Measurements from ENCODE around the gene NTN3.
A peak's percentile ranks its signal among the peaks of the same experiment; 100 is the strongest.

Gene NTN3

GRCh38 chr16:2497116-2497630 is 26.1 kb downstream of the NTN3 start:
- DNase-seq (ENCODE audit: low read depth), result no peak

GRCh38 chr16:2497695-2498484 is 26.8 kb downstream of the NTN3 start:
- no peak for DNase-seq (ENCODE audit: low read depth)

- DNase-seq (ENCODE audit: low read depth), result no peak
Observed at GRCh38 chr16:2498531-2499253, 27.6 kb downstream of the NTN3 start.

- no peak for DNase-seq (ENCODE audit: low read depth)
Observed at GRCh38 chr16:2499454-2499853, 28.4 kb downstream of the NTN3 start.

DNA sequence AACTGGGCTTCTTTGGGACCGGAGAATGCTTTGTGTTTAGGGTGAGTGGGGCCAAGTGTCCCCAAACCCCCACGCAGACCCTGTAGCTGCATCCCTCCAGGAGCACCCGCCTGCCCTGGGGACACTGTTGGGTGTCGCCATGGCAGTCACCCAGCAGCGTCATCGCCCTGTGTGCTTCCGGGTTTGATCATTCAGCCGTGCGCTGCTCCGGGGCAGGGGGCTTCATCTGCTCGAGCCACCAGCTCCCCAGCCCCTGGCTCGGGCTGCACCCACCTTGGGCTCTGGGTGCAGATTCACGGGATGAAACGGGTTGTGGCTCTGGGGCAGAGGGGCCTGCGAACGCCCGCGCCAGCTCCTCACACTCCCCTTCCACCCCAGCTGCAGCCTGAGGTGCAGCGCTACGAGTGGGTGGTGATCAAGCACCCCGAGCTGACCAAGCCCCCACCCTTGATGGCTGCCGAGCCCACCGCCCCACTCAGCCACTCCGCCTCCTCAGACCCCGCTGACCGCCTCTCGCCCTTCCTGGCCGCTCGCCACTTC is 28.9 kb downstream of the NTN3 start:
- no peak for DNase-seq (ENCODE audit: low read depth)

DNA sequence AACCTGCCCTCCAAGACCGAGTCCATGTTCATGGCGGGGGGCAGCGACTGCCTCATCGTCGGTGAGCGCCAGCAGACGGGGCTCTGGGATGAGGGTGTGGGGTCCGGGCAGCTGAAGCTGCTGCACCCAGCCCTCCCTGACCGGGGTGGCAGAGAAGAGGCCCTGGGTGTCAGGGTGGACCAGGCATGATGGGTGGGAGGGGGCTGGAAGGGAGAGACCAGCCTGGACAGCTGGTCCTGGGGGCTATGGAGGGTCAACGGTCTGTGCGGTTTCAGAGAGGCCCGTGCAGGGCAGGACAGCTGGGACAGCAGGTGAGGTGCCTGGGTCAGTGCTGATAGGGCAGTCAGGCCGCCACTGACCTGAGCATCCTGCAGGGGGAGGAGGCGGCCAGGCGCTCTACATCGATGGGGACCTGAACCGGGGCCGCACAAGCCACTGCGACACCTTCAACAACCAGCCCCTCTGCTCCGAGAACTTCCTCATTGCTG is 29.4 kb downstream of the NTN3 start:
- DNase-seq (ENCODE audit: low read depth), result no peak

DNA sequence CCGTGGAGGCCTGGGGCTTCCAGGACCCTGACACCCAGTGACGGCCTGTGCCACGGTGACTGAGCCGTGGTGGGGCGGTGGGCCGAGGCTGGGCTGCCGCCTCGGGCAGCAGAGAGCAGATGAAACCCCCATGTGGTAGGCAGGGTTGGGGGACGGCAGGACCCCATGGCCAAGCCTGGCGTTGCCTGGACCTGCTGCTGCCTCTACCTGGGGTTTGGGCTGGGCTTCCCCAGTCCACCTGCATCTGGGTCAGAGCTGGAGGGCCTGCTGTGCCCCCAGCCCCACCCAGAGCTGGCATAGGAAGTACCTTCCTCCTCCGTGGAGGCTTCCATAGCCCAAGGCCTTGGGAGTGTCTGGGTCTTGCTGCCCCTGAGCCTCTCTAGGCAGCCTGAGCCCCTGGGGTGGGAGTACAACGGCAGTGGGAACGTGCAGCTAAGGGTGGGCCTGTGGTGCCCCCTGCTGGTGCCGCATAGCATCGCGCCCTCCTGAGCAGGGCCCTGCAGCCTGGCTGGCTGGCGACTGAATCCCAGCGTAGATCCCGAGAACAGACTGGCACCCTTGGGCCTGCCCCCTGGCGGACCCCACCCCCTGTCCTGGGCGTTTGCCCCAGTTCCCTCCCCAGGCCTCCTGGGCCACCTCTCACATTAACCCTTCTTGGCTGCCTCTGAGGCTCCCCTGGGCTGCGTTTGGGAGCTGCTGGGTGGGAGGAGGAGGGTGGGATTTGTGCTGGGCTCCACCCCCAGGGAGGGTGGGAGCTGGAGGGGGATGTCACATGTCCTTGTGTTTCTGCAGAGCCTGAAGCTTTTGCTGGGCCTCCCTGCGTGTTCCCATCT is 30.0 kb downstream of the NTN3 start:
- peak; percentile 76 for DNase-seq (ENCODE audit: low read depth)

DNA sequence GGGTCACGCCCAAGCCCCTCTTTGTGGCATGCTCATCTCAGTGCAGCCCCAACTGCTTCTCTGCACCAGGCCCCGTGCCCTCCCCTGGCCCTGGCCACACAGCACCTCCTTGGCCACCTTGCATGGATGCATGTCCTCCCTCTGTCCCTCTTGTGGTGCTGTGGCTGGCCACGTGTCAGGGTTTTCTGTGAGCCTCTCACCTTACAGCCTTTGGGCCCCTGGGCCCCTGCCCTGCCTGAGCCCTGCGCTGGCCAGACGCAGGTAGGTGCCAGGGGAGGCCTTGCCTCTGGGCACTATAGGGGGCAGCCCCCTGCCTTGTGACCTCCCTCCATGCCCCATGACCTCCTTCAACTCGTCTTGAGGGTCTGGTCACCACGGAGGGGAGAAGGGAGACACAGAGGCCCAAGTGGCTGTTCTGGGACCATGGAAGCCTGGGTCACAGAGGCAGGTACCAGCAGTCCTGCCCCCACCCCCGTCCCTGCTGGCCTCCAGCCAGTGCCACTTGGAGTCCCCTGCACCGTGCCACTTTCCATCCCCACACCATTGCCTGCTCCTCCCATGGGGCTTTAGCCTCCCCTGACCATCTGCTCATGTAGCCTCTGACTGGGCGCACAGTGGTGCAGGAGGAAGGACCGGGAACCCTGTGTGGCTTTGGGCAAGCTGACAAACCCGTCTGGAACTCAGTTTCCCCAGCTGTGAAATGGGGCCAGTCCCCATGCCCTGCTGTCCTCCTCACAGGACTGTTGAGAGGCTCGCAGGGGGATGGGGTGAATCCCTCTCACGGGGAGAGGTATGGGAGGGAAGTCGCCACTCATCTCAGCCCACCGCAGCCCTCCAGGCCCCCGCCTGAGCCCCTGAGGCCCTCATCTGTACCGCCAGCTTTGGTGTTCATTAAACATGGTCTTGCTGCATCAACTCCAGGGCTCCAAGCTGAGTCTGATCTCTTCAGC is 31.1 kb downstream of the NTN3 start:
- DNase-seq (ENCODE audit: low read depth), result no peak

- no peak for DNase-seq (ENCODE audit: low read depth)
Observed at GRCh38 chr16:2505695-2506094, 34.6 kb downstream of the NTN3 start.

- no peak for DNase-seq (ENCODE audit: low read depth)
Observed at GRCh38 chr16:2507052-2507659, 36.1 kb downstream of the NTN3 start.

- no peak for DNase-seq (ENCODE audit: low read depth)
Observed at GRCh38 chr16:2507665-2508064, 36.6 kb downstream of the NTN3 start.

GRCh38 chr16:2508722-2509400 is 37.8 kb downstream of the NTN3 start:
- DNase-seq (ENCODE audit: low read depth), result no peak

GRCh38 chr16:2511128-2511800 is 40.2 kb downstream of the NTN3 start:
- no peak for DNase-seq (ENCODE audit: low read depth)

DNA sequence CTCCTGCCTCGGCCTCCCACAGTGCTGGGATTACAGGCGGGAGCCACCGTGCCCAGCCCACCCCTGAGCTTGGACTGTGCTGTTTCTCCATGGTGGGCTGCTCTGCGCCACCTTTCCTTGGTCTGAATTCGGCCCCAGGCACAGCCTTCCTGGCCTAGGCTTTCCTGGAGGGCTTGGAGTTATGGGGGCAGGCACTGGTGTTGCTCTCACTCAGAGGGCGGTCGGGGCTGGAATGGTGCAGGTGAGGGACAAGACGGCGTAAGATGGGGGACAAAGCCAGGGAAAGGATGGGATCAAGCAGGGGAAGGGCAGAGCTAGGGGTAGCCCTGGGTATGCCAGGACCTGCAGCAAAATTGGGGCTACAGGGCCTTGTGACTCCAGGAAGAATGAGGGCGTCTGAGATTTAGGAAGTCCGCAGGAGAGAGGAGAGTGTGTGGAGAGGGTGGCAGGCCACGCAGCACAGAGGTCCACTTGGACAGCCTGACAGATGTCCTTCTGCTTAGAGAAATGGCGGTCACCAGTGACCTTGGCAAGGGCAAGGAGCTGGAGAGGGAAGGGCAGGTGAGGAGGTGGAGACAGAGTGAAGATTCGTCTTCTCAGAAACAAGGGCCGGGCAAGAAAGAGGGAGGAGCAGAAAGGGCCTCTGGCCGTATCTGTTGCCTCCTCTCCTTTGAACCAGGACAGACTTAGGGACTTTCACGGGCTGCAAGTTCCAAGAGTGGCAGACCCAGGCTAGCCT is 41.1 kb downstream of the NTN3 start:
- no peak for DNase-seq (ENCODE audit: low read depth)

GRCh38 chr16:2512735-2513404 is 41.8 kb downstream of the NTN3 start:
- DNase-seq (ENCODE audit: low read depth), result no peak

- peak; percentile 87 for DNase-seq (ENCODE audit: low read depth)
Observed at GRCh38 chr16:2513405-2514332, 42.6 kb downstream of the NTN3 start, which contains the start of gene ATP6V0C. ATP6V0C (plus strand) TSS chr16:2513952; CDS start chr16:2514104, 152 bp downstream.

Measured in activated T-cell treated with anti-CD3 and anti-CD28 coated beads for 48 hours (primary cell).